ENCODE measurements around the gene FSD1.

GRCh38 chr19:4360641-4361151, 56.3 kb downstream of the FSD1 start:
- TF ChIP-seq CTCF (IDR thresholded peaks at IDR 0.05; ENCODE audit: low read length): no peak
- no peak for TF ChIP-seq EZH2 (IDR thresholded peaks at IDR 0.05; ENCODE audit: borderline replicate concordance, low read length)

Data from OCI-LY1 (cell line).